ENCODE results near the gene ZFPM1.

- TF ChIP-seq E2F6 (IDR thresholded peaks at IDR 0.05) (no peak), ZNF274 (IDR thresholded peaks at IDR 0.05; ENCODE audit: borderline replicate concordance, extremely low read depth, low read length) (no peak), CTCF (IDR thresholded peaks at IDR 0.05; ENCODE audit: control extremely low read depth in 1 of 3, insufficient read depth in 1 of 3, low read depth in 1 of 3, low read length in 3 of 3) (no peak), HDAC6 (IDR thresholded peaks at IDR 0.05; ENCODE audit: low read depth, low read length) (no peak), EP300 (IDR thresholded peaks at IDR 0.05; ENCODE audit: borderline replicate concordance in 1 of 2, low read depth in 2 of 2, low read length in 2 of 2) (no peak), USF2 (IDR thresholded peaks at IDR 0.05; ENCODE audit: low read length) (no peak), JUND (IDR thresholded peaks at IDR 0.05; ENCODE audit: low read length) (no peak), CEBPB (IDR thresholded peaks at IDR 0.05; ENCODE audit: low read depth, low read length) (no peak), CBX8 (IDR thresholded peaks at IDR 0.05; ENCODE audit: borderline replicate concordance, low read depth, low read length) (no peak), EZH2 (IDR thresholded peaks at IDR 0.05; ENCODE audit: low read depth, low read length, severe bottlenecking) (no peak), TAF1 (IDR thresholded peaks at IDR 0.05; ENCODE audit: low read depth, low read length) (no peak), NRF1 (IDR thresholded peaks at IDR 0.05; ENCODE audit: low read depth, low read length) (no peak), JUN (IDR thresholded peaks at IDR 0.05; ENCODE audit: low read depth, low read length) (no peak), SP2 (IDR thresholded peaks at IDR 0.05; ENCODE audit: low read length) (no peak)
Measured at GRCh38 chr16:88478889-88479792, 26.1 kb downstream of the ZFPM1 start.
